Measurements from ENCODE around the gene LGR5. TPM values are rescaled to one million over a fixed set of nuclear protein-coding genes. Genes with fewer than 3 reads are reported as not detected.

The LGR5 gene
- total and polyA plus RNA-seq, 2 of the 8 experiments (the other 6 are each of a cell fraction or from before 2014, with no cell fraction given), result 0.08 to 0.19 TPM

- TF ChIP-seq CREB1 (IDR thresholded peaks at IDR 0.05) (no peak), ATF3 (IDR thresholded peaks at IDR 0.05; ENCODE audit: insufficient read depth, low read depth, low read length) (no peak), CHD1 (IDR thresholded peaks at IDR 0.05; ENCODE audit: low read depth, low read length) (no peak), ASH2L (IDR thresholded peaks at IDR 0.05; ENCODE audit: low read length) (no peak), TAF7 (optimal IDR thresholded peaks at IDR 0.05; ENCODE audit: borderline replicate concordance, low read depth, low read length) (no peak), ATF2 (IDR thresholded peaks at IDR 0.05; ENCODE audit: low read length) (no peak), MAX (IDR thresholded peaks at IDR 0.05) (no peak), NRF1 (IDR thresholded peaks at IDR 0.05; ENCODE audit: low read depth, low read length) (no peak), BRCA1 (IDR thresholded peaks at IDR 0.05; ENCODE audit: low read depth, low read length) (no peak), RNF2 (IDR thresholded peaks at IDR 0.05; ENCODE audit: borderline replicate concordance, low read depth, low read length, missing control alignments, poor library complexity, severe bottlenecking) (no peak), FOSL1 (IDR thresholded peaks at IDR 0.05; ENCODE audit: insufficient read depth, low read depth, low read length) (no peak), KDM5A (IDR thresholded peaks at IDR 0.05; ENCODE audit: low read length) (no peak), SRF (IDR thresholded peaks at IDR 0.05; ENCODE audit: low read depth, low read length) (no peak), RAD21 (IDR thresholded peaks at IDR 0.05 in 1 of 2, conservative IDR thresholded peaks at IDR 0.05 in 1 of 2; ENCODE audit: low read depth in 2 of 2, low read length in 2 of 2) (no peak), CEBPB (IDR thresholded peaks at IDR 0.05; ENCODE audit: low read depth, low read length) (no peak), RBBP5 (IDR thresholded peaks at IDR 0.05; ENCODE audit: borderline replicate concordance, low read depth, low read length) (no peak), SAP30 (IDR thresholded peaks at IDR 0.05; ENCODE audit: insufficient read depth, insufficient replicate concordance, low read length) (no peak)
These were observed 85.0 kb downstream of the LGR5 start (continued) for GRCh38 chr12:71524626-71525025.
